KOPT-K1 (cell line): ENCODE data around the gene TFF3.

Source experiments
- H3K27ac ChIP-seq: fragments of 200-600 bp; sonication (generic); 2 replicates; pipeline ENCODE4 v1.5.1; 2016; ENCODE audit warnings: antibody characterized with exemption, mild to moderate bottlenecking, low read depth, low read length; ENCODE audit not compliant: poor library complexity, severe bottlenecking
- H3K36me3 ChIP-seq: fragments of 200-600 bp; sonication (generic); 2 replicates; pipeline ENCODE4 v1.5.1; 2017; ENCODE audit warnings: antibody characterized with exemption, mild to moderate bottlenecking, low read length, moderate library complexity; ENCODE audit not compliant: insufficient read depth
- H3K9me3 ChIP-seq: fragments of 200-600 bp; sonication (generic); 2 replicates; pipeline ENCODE4 v1.5.1; 2017; ENCODE audit warnings: antibody characterized with exemption, low read length, mild to moderate bottlenecking; ENCODE audit not compliant: insufficient read depth, poor library complexity, severe bottlenecking

Gene TFF3

GRCh38 chr21:42282021-42282420, 33.2 kb downstream of the TFF3 start:
- Histone ChIP-seq H3K9me3 (no peaks in the 10 kb centered on the region), H3K36me3 (peaks cover under 1% of the 10 kb centered on the region; the same call in 1 of the 2 replicates), H3K27ac (no peak overlapping the region)

- no peaks in the 10 kb centered on the region for H3K9me3 ChIP-seq
- H3K27ac ChIP-seq: no peak overlapping the region
- peaks cover 7% of the 10 kb centered on the region; the same call in 1 of the 2 replicates for H3K36me3 ChIP-seq
Measured at GRCh38 chr21:42281181-42281680, 34.0 kb downstream of the TFF3 start.

- H3K36me3 ChIP-seq: peaks cover 9% of the 10 kb centered on the region; the same call in 1 of the 2 replicates
- H3K9me3 ChIP-seq: no peaks in the 10 kb centered on the region
- no peak overlapping the region for H3K27ac ChIP-seq
Measured at GRCh38 chr21:42280356-42281180, 34.6 kb downstream of the TFF3 start.

- no peak overlapping the region for H3K27ac ChIP-seq
- H3K36me3 ChIP-seq: peaks cover 14% of the 10 kb centered on the region; the same call in 1 of the 2 replicates
- no peaks in the 10 kb centered on the region for H3K9me3 ChIP-seq
Measured at GRCh38 chr21:42279888-42280287, 35.3 kb downstream of the TFF3 start.

GRCh38 chr21:42279341-42279871, 35.8 kb downstream of the TFF3 start:
- Histone ChIP-seq H3K36me3 (peaks cover 14% of the 10 kb centered on the region; the same call in 1 of the 2 replicates), H3K27ac (no peak overlapping the region), H3K9me3 (no peaks in the 10 kb centered on the region)

- no peak overlapping the region for H3K27ac ChIP-seq
- H3K9me3 ChIP-seq: no peaks in the 10 kb centered on the region
- H3K36me3 ChIP-seq: peaks cover 14% of the 10 kb centered on the region; the same call in 1 of the 2 replicates
Measured at GRCh38 chr21:42278451-42279149, 36.6 kb downstream of the TFF3 start.

GRCh38 chr21:42277593-42277992, 37.6 kb downstream of the TFF3 start:
- H3K9me3 ChIP-seq: no peaks in the 10 kb centered on the region
- H3K27ac ChIP-seq: no peak overlapping the region
- peaks cover 14% of the 10 kb centered on the region; the same call in 1 of the 2 replicates for H3K36me3 ChIP-seq

GRCh38 chr21:42276526-42277154, 38.6 kb downstream of the TFF3 start:
- H3K9me3 ChIP-seq: no peaks in the 10 kb centered on the region
- H3K27ac ChIP-seq: no peak overlapping the region
- peaks cover 14% of the 10 kb centered on the region; the same call in 1 of the 2 replicates for H3K36me3 ChIP-seq

GRCh38 chr21:42276076-42276475, 39.1 kb downstream of the TFF3 start:
- no peaks in the 10 kb centered on the region for H3K9me3 ChIP-seq
- no peak overlapping the region for H3K27ac ChIP-seq
- H3K36me3 ChIP-seq: peaks cover 14% of the 10 kb centered on the region; the same call in 1 of the 2 replicates

GRCh38 chr21:42272984-42273600, 42.1 kb downstream of the TFF3 start:
- no peaks in the 10 kb centered on the region for H3K9me3 ChIP-seq
- no peak overlapping the region for H3K27ac ChIP-seq
- peaks cover 14% of the 10 kb centered on the region; the same call in 1 of the 2 replicates for H3K36me3 ChIP-seq

GRCh38 chr21:42272109-42272962, 42.9 kb downstream of the TFF3 start:
- no peak overlapping the region for H3K27ac ChIP-seq
- H3K9me3 ChIP-seq: no peaks in the 10 kb centered on the region
- peaks cover 14% of the 10 kb centered on the region; the same call in 1 of the 2 replicates for H3K36me3 ChIP-seq

GRCh38 chr21:42271065-42271464, 44.1 kb downstream of the TFF3 start:
- no peaks in the 10 kb centered on the region for H3K9me3 ChIP-seq

GRCh38 chr21:42269386-42269785, 45.8 kb downstream of the TFF3 start:
- H3K27ac ChIP-seq: peak overlapping the region; percentile 75
- no peaks in the 10 kb centered on the region for H3K9me3 ChIP-seq
- H3K36me3 ChIP-seq: no peaks in the 10 kb centered on the region

More at GRCh38 chr21:42271065-42271464, 44.1 kb downstream of the TFF3 start:
- H3K36me3 ChIP-seq: peaks cover 7% of the 10 kb centered on the region; the same call in 1 of the 2 replicates
- H3K27ac ChIP-seq: no peak overlapping the region
